ENCODE results near the gene TOP2B. TPM values are rescaled to one million over a fixed set of nuclear protein-coding genes. Genes with fewer than 3 reads are reported as not detected.

TOP2B gene
- total and polyA plus RNA-seq, 4 donors = 211 to 331 (median 254) TPM

- Histone ChIP-seq H3K4me1 (ENCODE audit: control insufficient read depth, insufficient read depth, low read length) (no peaks in the 10 kb centered on the region), H3K9me3 (ENCODE audit: control insufficient read depth, insufficient read depth, low read length) (no peaks in the 10 kb centered on the region), H3K27ac (ENCODE audit: low read depth, low read length) (no peak overlapping the region), H3K27me3 (ENCODE audit: control insufficient read depth, insufficient read depth, low read length) (no peaks in the 10 kb centered on the region), H3K36me3 (ENCODE audit: control insufficient read depth, insufficient read depth, low read length) (peaks cover 3% of the 10 kb centered on the region), H3K4me3 (ENCODE audit: low read depth, low read length) (no peak overlapping the region)
- DNase-seq (ENCODE audit: low read depth in 4 of 6, low spot score in 6 of 6) = no peak
- 100% methylated on average over 1 of the region's 3 CpGs for WGBS (ENCODE audit: insufficient coverage)
These were observed 92.4 kb downstream of the TOP2B start for GRCh38 chr3:25572336-25572735.

GRCh38 chr3:25571285-25571684 lies 93.4 kb downstream of the TOP2B start:
- WGBS (ENCODE audit: insufficient coverage) = 95% methylated on average over 5 of the region's 6 CpGs
- no peaks in the 10 kb centered on the region for H3K4me1 ChIP-seq (ENCODE audit: control insufficient read depth, insufficient read depth, low read length)
- no peaks in the 10 kb centered on the region for H3K27me3 ChIP-seq (ENCODE audit: control insufficient read depth, insufficient read depth, low read length)
- H3K9me3 ChIP-seq (ENCODE audit: control insufficient read depth, insufficient read depth, low read length) = no peaks in the 10 kb centered on the region
- no peak overlapping the region for H3K27ac ChIP-seq (ENCODE audit: low read depth, low read length)
- no peak for DNase-seq (ENCODE audit: low read depth in 4 of 6, low spot score in 6 of 6)
- H3K36me3 ChIP-seq (ENCODE audit: control insufficient read depth, insufficient read depth, low read length) = peaks cover 3% of the 10 kb centered on the region
- H3K4me3 ChIP-seq (ENCODE audit: low read depth, low read length) = no peak overlapping the region

- no peaks in the 10 kb centered on the region for H3K27me3 ChIP-seq (ENCODE audit: control insufficient read depth, insufficient read depth, low read length)
- no peak overlapping the region for H3K4me3 ChIP-seq (ENCODE audit: low read depth, low read length)
- H3K9me3 ChIP-seq (ENCODE audit: control insufficient read depth, insufficient read depth, low read length) = no peaks in the 10 kb centered on the region
- H3K4me1 ChIP-seq (ENCODE audit: control insufficient read depth, insufficient read depth, low read length) = no peaks in the 10 kb centered on the region
- H3K36me3 ChIP-seq (ENCODE audit: control insufficient read depth, insufficient read depth, low read length) = peaks cover 3% of the 10 kb centered on the region
- no peak overlapping the region for H3K27ac ChIP-seq (ENCODE audit: low read depth, low read length)
- no peak for DNase-seq (ENCODE audit: low read depth in 4 of 6, low spot score in 6 of 6)
- WGBS (ENCODE audit: insufficient coverage) = 93% methylated on average over 9 of the region's 10 CpGs
These were observed 96.1 kb downstream of the TOP2B start for GRCh38 chr3:25568525-25569078.

- Histone ChIP-seq H3K4me3 (ENCODE audit: low read depth, low read length) (no peak overlapping the region), H3K27me3 (ENCODE audit: control insufficient read depth, insufficient read depth, low read length) (no peaks in the 10 kb centered on the region), H3K9me3 (ENCODE audit: control insufficient read depth, insufficient read depth, low read length) (no peaks in the 10 kb centered on the region), H3K27ac (ENCODE audit: low read depth, low read length) (no peak overlapping the region), H3K36me3 (ENCODE audit: control insufficient read depth, insufficient read depth, low read length) (peaks cover 3% of the 10 kb centered on the region), H3K4me1 (ENCODE audit: control insufficient read depth, insufficient read depth, low read length) (no peaks in the 10 kb centered on the region)
- 94% methylated on average over 8 of the region's 14 CpGs for WGBS (ENCODE audit: insufficient coverage)
- no peak for DNase-seq (ENCODE audit: low read depth in 4 of 6, low spot score in 6 of 6)
These were observed 96.7 kb downstream of the TOP2B start for GRCh38 chr3:25567806-25568524.

- Histone ChIP-seq H3K27ac (ENCODE audit: low read depth, low read length) (no peak overlapping the region), H3K9me3 (ENCODE audit: control insufficient read depth, insufficient read depth, low read length) (no peaks in the 10 kb centered on the region), H3K4me1 (ENCODE audit: control insufficient read depth, insufficient read depth, low read length) (no peaks in the 10 kb centered on the region), H3K27me3 (ENCODE audit: control insufficient read depth, insufficient read depth, low read length) (no peaks in the 10 kb centered on the region), H3K36me3 (ENCODE audit: control insufficient read depth, insufficient read depth, low read length) (peaks cover 3% of the 10 kb centered on the region), H3K4me3 (ENCODE audit: low read depth, low read length) (no peak overlapping the region)
- 82% methylated on average over 6 of the region's 10 CpGs for WGBS (ENCODE audit: insufficient coverage)
- no peak for DNase-seq (ENCODE audit: low read depth in 4 of 6, low spot score in 6 of 6)
These were observed 97.3 kb downstream of the TOP2B start for GRCh38 chr3:25567388-25567787.

- H3K4me1 ChIP-seq (ENCODE audit: control insufficient read depth, insufficient read depth, low read length) = no peaks in the 10 kb centered on the region
- H3K27ac ChIP-seq (ENCODE audit: low read depth, low read length) = no peak overlapping the region
- DNase-seq (ENCODE audit: low read depth in 4 of 6, low spot score in 6 of 6) = no peak
- H3K9me3 ChIP-seq (ENCODE audit: control insufficient read depth, insufficient read depth, low read length) = no peaks in the 10 kb centered on the region
- H3K4me3 ChIP-seq (ENCODE audit: low read depth, low read length) = no peak overlapping the region
- peaks cover 3% of the 10 kb centered on the region for H3K36me3 ChIP-seq (ENCODE audit: control insufficient read depth, insufficient read depth, low read length)
- H3K27me3 ChIP-seq (ENCODE audit: control insufficient read depth, insufficient read depth, low read length) = no peaks in the 10 kb centered on the region
- 98% methylated on average over 4 of the region's 5 CpGs for WGBS (ENCODE audit: insufficient coverage)
These were observed 98.3 kb downstream of the TOP2B start for GRCh38 chr3:25566358-25566920.

- DNase-seq (ENCODE audit: low read depth in 4 of 6, low spot score in 6 of 6) = no peak
- Histone ChIP-seq H3K9me3 (ENCODE audit: control insufficient read depth, insufficient read depth, low read length) (no peaks in the 10 kb centered on the region), H3K4me1 (ENCODE audit: control insufficient read depth, insufficient read depth, low read length) (no peaks in the 10 kb centered on the region), H3K27me3 (ENCODE audit: control insufficient read depth, insufficient read depth, low read length) (no peaks in the 10 kb centered on the region), H3K36me3 (ENCODE audit: control insufficient read depth, insufficient read depth, low read length) (no peaks in the 10 kb centered on the region), H3K4me3 (ENCODE audit: low read depth, low read length) (no peak overlapping the region), H3K27ac (ENCODE audit: low read depth, low read length) (no peak overlapping the region)
- 89% methylated on average over 6 of the region's 7 CpGs for WGBS (ENCODE audit: insufficient coverage)
These were observed 98.9 kb downstream of the TOP2B start for GRCh38 chr3:25565807-25566206.

- H3K36me3 ChIP-seq (ENCODE audit: control insufficient read depth, insufficient read depth, low read length) = no peaks in the 10 kb centered on the region
- H3K4me3 ChIP-seq (ENCODE audit: low read depth, low read length) = no peak overlapping the region
- DNase-seq (ENCODE audit: low read depth in 4 of 6, low spot score in 6 of 6) = peak in 1 of 6 donors; percentile 22
- no peaks in the 10 kb centered on the region for H3K27me3 ChIP-seq (ENCODE audit: control insufficient read depth, insufficient read depth, low read length)
- no CpG with 5 or more reads among the region's 4 CpGs for WGBS (ENCODE audit: insufficient coverage)
- H3K4me1 ChIP-seq (ENCODE audit: control insufficient read depth, insufficient read depth, low read length) = no peaks in the 10 kb centered on the region
- H3K27ac ChIP-seq (ENCODE audit: low read depth, low read length) = no peak overlapping the region
- no peaks in the 10 kb centered on the region for H3K9me3 ChIP-seq (ENCODE audit: control insufficient read depth, insufficient read depth, low read length)
These were observed 100.6 kb downstream of the TOP2B start for GRCh38 chr3:25564075-25564474.

GRCh38 chr3:25563601-25564000 lies 101.1 kb downstream of the TOP2B start:
- no peaks in the 10 kb centered on the region for H3K27me3 ChIP-seq (ENCODE audit: control insufficient read depth, insufficient read depth, low read length)
- no peak for DNase-seq (ENCODE audit: low read depth in 4 of 6, low spot score in 6 of 6)
- H3K4me1 ChIP-seq (ENCODE audit: control insufficient read depth, insufficient read depth, low read length) = no peaks in the 10 kb centered on the region
- H3K36me3 ChIP-seq (ENCODE audit: control insufficient read depth, insufficient read depth, low read length) = no peaks in the 10 kb centered on the region
- H3K9me3 ChIP-seq (ENCODE audit: control insufficient read depth, insufficient read depth, low read length) = no peaks in the 10 kb centered on the region
- no peak overlapping the region for H3K27ac ChIP-seq (ENCODE audit: low read depth, low read length)
- no peak overlapping the region for H3K4me3 ChIP-seq (ENCODE audit: low read depth, low read length)
- no CpG with 5 or more reads among the region's 1 CpG for WGBS (ENCODE audit: insufficient coverage)

GRCh38 chr3:25558796-25559195 lies 105.9 kb downstream of the TOP2B start:
- Histone ChIP-seq H3K36me3 (ENCODE audit: control insufficient read depth, insufficient read depth, low read length) (no peaks in the 10 kb centered on the region), H3K27me3 (ENCODE audit: control insufficient read depth, insufficient read depth, low read length) (no peaks in the 10 kb centered on the region), H3K4me1 (ENCODE audit: control insufficient read depth, insufficient read depth, low read length) (no peaks in the 10 kb centered on the region), H3K9me3 (ENCODE audit: control insufficient read depth, insufficient read depth, low read length) (no peaks in the 10 kb centered on the region), H3K27ac (ENCODE audit: low read depth, low read length) (no peak overlapping the region), H3K4me3 (ENCODE audit: low read depth, low read length) (no peak overlapping the region)
- WGBS (ENCODE audit: insufficient coverage) = 90% methylated on average over 5 of the region's 6 CpGs
- no peak for DNase-seq (ENCODE audit: low read depth in 4 of 6, low spot score in 6 of 6)

Measured in spinal cord (tissue), 10 donors.